Inflammatory macrophage treated with lipopolysaccharide for 1 hour (primary cell): ENCODE data around the gene PTCD3.

ENCODE experiments used
- DNase-seq, 2 donors: peaks; one replicate each; pipeline ENCODE4 v3.0.0-alpha.2; 2020 to 2022

The PTCD3 gene

DNA sequence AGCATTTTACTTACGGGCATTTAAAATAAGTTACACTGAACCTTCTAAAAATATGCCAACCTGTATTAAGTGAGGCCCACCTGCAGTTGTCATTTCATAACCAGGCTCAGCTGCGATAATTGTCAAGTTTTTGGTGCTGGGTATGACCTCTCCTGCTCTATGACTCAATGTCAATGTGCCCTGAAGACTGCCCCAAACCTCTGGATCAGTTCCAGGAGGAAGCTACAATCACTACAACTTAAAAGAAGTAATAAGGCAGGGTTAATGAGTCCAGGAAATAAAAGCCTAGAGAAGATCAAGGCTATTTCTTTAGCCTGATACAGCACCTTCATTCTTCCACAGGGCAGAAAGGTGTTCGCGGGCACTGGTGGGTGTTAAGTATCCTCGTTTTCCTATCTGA, 23.3 kb upstream of the PTCD3 start:
- DNase-seq = peak in 1 of 2 donors; percentile 27

DNA sequence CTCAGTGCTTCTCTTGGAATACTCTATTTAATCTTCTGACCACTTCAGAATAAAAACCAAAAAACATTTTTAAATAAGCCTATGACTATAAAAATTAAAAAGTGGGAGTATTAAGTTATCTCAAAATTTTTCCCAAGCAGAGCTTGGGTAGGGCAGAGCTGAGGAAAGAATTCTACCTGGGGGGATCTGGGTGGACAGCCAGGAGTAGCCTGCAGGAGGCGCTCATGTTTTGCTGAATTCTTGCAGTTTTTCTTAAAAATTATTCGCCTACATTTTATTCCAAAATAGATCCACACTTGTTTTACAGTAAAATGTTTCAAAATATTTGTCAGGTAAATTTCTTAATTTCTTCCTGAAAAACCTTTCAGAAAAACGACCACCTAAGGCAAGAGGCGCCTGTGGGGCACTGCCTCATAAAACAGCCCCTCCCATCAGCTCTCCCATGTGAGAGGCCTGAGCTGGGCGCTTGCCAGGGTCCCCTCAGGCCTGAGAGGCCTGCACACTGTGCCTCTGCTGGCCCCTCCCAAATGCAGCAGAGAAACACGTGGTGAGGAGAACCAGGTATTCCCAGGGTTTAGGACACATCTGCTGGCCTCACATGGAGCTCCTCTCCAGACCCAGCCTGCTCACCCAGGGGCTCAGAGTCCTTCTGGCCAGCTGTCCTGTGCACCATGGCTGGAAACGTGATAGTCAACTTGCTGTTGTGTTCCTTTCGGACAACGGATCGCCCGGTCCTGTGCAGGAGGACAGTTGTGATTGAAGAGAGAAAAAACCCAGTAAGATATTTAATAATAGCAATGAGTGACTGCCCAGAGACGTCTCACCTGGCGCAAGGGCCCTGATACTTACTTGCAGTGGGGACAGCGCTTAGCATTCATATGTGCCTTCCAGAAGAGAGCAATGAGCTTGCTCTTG, 17.8 kb upstream of the PTCD3 start:
- no peak for DNase-seq

DNA sequence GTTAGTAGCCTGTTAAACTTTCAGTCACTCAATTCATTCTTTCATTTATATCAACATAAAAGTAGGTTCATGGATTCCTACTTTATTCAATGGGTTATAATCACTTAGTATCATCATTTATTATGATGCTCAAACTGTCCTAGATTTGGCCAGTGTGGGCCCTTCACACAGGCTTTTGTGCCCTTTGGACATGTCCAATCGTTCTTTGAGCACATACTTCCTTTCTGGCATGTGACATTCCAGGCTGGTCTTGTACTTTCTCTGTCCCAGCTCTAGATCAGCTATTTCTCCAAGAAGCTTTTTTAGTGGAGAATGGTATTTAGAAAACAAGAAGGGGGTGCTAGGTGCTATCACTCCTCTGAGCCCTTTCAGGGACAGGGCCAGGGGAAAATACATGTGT, 11.8 kb upstream of the PTCD3 start:
- DNase-seq = no peak

DNA sequence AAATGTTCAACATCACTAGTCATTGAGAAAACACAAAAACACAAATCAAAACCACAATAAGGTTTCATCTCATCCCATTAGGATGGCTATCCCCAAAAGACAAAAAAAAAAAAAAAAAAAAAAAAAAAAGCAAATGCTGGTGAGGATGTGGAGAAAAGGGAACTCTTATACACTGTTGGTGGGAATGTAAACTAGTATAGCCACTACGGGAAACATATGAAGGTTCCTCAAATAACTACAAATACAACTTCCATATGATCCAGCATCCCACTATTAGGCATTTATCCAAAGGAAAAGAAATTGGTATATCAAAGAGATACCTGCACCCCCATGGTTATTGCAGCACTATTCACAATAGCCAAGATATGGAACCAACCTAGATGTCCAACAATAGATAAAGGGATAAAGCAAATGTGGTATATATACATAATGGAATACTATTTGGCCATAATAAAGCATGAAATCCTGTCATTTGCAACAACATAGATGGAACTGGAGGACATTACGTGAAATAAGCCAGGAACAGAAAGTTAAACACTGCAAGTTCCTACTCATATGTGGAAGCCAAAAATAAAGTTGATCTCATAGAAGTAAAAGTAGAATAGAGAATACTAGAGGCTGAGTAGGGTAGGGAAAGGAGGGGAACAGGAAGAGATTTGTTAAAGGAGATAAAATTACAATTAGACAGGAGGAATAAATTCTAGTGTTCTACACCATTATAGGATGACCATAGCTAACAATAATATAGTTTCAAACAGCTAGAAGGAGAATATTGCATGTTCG, 8.7 kb upstream of the PTCD3 start:
- no peak for DNase-seq

DNA sequence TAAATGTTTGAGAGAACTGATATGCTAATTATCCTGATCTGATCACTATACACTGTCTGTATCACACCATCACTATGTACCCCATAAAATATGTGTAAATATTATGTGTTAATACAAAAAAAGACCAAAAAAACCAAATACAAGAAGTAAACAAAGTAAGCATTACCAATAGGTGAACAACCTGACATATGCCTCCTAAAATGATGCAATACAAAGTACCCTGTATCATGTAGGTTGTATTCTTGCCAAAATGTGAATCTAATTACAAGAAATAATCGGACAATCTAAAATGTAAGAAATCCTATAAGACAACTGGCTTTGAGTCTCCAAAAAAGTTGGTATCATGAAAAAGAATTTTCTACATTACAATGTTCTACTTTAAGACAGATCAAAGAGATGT, 8.1 kb upstream of the PTCD3 start:
- no peak for DNase-seq

DNA sequence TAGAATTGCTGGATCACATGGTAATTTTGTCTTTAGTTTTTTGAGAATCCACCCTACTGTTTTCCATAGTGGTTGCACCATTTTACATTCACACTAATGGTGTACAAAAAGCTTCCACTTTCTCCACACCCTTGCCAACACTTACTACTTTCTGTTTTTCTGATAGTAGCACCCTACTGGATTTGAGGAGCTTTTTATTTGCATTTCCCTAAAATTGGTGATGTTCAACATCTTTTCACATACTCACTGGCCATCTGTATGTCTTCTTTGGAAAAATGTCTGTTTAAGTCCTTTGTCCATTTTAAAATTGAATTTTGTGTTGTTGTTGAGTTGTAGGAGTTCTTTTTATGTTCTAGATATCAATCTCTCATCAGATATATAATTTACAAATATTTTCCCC, 3.9 kb upstream of the PTCD3 start:
- no peak for DNase-seq

DNA sequence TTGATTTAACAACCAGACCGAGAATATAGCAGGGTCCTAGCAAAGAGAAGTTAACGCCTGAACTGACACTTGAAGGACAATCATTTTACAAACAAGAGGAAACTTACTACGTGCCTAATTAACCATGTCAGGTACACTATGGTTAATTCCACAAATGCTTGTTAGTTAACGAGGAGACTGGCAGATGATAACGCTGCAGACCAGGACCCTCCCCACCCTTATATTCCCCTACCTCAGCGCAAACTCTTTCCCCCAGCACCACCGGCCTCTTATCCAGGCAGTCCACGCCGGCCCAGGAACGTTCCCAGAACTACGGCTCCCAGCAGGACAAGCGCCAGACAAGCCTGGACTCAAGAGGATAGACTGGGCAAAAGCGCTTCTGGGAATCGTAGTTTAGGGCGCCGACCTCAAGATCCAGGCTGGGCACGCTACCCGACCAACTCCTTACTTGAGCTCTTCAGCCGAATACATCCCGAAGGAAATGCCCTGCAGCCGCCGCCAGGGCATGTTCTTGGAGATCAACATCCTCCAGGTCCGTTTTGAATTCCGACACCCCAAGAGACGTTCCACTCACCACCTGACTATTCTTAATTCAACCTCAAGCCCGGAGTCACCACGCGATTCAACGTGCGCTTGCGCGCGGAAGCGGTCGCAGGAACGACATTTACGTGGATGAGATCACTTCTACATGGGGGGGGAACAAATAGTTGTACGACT, 625 bp upstream of the PTCD3 start, which contains the start of gene POLR1A:
Gene POLR1A, minus strand, starts transcription at position 635 of the 717 bp plus-strand sequence. Its CDS starts 110 bp downstream, at position 525.
- DNase-seq = peak; percentile 86 to 91

DNA sequence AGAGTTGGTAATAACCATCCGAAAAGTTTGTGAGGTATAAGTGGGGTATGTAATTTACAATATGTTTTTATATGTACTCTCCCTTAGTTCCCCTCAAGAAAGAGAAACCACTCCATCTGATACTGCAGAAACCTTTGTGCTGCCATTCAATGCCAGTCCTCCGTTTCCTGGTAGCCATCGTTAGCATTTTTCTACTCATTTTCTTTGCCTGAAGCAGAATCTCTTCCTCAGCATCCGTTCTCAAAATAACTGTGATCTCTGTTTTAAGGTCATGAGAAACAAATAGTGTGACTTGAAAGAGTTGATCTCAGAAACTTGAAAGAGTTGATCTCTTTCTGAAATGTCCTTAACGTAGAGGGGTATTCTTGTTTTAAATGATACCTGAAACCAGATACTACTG, 996 bp downstream of the PTCD3 start:
- DNase-seq = no peak

DNA sequence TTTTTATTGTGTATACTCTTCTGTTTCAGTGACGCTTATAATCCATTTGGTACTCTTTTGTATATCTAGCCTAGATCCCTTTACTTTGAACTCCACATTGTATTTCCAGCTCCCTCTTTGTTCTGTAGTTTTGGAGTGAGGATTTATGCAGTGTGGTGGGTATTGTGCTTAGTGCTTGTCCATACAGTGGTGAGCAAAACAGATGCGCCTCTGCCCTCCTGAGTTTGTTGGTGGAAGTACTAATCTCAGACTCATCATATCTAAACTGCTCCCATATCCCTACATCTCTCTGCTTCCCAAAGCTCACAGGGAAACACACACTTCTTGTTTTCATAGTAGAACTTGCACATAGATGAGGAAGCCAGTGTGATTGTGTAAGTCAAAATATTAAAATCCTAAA, 12.1 kb downstream of the PTCD3 start:
- no peak for DNase-seq

DNA sequence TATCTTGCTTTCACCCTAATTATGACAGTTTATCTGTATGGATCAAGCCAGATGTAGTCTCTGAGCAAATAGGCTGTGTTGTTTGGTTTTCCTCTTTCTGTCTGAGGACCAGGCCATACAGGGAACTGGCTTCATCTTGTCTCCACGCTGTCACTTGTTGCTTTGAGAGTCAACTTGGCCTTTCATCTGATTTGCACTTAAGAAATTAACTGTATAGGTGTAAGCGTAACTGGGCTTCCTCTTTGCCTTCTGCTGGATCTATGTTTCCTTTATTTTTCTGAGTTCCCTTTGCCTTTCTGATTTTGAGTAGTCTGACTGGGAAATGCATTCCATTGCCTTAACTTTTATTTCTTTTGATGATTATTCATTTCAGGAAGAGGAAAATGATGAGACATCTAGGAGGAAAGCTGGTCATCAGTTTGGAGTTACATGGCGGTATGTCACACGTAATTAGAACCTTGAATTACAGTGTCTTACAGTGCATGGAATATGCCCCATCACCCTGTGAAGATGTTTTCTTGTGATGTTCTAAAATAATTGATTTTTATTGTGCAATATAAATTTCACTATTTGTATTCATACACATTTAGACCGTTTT, 17.4 kb downstream of the PTCD3 start:
- peak in 1 of 2 donors; percentile 47 for DNase-seq

DNA sequence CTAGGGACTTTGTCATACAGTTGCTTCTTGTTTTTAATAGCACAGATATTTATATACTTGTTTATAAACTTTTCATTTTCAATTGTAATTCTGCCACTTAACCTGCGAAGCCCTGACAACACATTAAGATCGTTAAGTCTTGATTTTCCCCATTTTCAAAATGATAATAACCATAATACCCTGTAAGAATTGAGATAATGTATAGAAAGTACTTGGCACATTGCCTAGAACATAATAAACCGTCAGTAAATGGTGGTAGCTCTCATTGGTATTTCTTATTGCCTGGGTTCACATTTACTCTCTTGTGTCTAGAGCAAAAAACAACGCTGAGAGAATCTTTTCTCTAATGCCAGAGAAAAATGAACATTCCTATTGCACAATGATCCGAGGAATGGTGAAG, 18.6 kb downstream of the PTCD3 start:
- DNase-seq = no peak

DNA sequence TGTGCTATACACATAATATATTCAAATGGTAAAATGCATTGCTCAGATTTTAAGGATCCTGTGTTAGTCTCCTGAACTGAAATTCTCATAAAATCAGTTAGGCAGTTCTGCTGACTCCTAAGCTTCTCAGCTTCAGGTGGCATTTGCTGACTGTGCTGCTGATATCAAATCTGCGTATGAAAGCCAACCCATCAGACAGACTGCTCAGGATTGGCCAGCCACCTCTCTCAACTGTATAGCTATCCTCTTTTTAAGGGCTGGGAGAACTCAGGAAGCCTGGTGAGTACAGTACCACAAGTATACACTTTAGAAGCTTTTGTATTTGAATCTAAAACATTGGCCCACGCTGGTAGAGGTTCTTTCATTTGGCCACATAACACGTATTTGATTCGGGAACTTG, 28.7 kb downstream of the PTCD3 start:
- no peak for DNase-seq

DNA sequence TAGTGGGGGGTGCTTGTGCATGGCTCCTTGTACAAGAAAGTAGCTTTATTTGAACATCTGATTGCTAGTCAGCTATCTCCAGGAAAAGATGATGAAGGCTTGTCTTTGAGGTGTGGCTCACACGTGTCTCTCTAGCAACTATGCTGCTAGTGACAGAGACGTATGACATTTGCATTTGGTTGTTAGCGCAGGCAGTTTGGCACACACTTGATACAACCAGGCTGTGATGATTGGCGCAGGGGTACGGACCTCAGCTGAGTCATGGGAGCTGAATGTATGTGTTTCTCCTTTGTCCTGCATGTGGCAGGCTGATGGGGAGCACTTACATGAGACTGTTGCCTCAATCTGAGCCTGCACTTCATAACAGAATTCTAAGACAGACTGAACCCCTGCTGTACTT, 29.6 kb downstream of the PTCD3 start:
- DNase-seq = no peak

DNA sequence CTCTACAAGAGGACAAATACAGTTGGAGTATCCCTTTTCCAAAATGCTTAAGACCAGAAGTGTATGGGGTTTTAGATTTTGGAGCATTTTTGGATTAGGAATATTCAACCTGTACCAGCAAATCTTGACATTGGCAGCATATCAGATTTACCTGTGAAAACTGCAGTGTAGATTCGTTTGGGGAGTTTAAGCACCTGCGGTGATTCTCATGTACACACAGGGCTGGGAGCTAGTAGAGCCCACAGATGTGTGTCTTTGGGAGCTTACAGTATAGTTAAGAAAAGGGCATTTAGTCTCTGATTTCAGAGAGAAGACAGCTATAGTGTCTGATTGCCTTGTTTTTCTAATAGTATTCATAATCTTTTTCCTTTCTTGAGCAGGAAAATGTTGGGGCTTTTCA, 30.1 kb downstream of the PTCD3 start:
- no peak for DNase-seq

DNA sequence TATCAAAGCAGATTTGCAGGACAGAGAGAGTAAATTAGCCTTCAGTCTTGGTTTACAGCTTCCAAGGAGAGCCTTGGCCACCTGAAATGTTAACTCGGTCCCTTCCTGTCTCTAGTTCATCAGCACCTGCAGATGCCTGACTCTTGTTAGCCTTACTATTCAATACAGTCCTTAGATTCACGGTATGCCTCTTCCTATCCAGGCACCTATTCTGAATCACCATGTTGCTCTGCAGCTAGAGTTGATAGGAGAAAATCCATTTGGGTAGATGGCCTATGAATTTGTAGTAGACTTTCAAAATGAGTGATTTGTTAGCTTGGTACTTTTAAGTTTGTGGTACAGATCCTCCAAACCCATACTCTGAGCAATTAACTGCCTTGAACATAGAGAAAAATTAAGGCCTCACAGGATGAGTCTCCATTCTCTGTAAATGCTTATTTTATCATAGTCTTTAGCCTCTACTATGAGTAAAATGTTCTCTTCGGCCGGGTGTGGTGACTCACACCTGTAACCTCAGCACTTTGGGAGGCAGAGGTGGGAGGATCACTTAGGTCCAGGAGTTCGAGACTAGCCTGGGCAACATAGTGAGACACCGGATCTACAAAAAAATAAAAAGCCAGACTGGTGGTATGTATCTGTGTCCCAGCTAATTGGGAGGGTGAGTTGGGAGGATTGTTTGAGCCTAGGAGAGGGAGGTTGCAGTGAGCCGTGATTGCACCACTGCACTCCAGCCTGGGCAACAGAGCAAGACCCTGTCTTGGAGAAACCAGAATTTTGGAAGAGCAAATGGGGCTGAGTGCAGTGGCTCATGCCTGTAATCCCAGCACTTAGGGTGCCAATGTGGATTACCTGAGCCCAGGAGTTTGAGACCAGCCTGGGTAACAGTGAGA, 32.9 kb downstream of the PTCD3 start:
- DNase-seq = no peak

DNA sequence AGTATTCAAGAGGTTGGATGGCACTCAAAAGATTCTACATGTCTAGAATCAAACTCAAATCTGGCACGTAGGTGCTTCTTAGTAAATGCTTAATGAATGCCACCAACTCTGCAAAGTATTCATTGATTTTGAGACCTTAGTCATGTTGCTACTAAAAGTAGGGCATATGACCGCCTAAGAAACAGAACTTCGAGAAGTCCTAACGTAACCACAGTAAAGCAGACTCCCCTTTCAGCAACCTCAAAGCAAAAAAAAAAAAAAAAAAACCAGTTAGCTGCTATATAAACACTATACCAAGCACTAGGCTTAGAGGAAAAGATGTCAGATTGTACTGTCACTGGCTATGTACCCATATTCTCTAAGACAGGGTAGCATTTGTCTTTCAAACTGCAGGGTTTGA, 33.9 kb downstream of the PTCD3 start:
- DNase-seq = no peak

DNA sequence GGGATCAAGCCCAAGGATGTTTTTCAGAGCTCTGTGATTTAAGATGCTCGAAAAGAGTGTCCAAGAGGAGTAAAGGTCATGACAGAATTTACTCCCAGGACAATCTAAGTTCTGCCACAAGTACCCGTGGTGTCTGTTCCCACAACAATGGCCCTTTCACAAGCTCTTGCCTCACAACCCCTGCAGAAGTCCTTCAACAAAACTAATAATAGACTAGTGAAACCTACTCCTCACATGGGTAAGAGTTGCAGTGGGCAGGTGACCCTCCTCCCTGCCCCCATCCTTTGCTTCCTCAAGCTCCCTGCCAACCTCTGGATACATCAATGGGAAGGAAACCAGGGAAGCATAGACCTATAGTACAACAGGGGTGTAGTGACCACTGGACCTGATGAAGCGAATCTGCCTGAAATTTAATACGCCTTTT, 34.9 kb downstream of the PTCD3 start:
- DNase-seq = peak in 1 of 2 donors; percentile 32

DNA sequence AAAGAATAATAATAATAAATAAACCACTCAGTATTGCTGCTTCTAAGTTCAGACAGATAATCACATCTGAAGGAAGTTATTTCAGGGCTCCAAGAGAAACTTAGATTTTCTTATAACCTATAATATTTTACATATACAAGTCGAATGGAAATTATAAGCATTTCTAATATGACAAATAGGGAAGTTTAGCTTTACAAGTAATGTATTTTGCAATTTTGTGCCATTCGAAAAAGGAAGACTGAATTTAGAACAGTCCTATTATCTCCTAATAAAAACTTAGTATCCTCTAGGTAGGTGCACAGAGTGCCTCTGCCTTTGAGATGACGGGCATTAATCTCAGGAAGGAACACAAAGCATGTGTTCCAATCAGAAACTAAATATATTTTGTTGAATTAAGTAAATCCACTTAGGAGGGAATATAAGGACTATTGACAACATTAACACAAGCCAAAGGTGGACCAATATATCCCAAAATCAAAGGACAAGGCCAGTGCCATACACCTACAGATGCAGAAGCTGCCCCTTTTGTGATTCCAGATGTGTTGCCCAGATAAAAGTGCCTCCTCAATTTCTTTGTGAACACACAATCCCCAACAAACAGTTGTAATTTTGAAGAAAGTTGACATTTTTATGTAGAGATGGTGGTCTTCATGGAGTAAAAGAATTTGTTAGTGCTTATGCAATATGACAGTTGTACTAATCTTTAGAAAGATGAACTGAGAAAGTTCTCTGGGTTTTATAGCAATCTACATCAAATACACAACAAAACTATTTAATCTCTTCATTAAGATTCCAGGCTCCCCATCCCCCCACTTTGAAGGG, 36.6 kb downstream of the PTCD3 start:
- DNase-seq = peak; percentile 21 to 34

DNA sequence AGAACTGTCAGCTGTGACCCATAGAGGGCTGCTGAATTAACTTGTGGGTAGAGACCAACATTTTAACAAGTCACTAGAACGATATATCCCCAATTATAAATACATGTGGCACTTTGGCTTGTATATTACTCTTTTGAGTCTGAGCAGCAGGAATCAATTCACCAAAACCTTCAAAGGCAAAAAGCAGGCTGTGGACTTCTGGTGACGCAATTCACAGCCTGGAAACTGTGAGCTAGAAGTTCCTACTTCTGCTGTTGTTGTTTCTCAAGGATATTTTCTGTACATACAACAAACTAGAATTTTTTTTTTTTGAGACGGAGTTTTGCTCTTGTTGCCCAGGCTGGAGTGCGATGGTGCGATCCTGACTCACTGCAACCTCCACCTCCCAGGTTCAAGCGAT, 37.3 kb downstream of the PTCD3 start:
- peak; percentile 26 to 53 for DNase-seq

DNA sequence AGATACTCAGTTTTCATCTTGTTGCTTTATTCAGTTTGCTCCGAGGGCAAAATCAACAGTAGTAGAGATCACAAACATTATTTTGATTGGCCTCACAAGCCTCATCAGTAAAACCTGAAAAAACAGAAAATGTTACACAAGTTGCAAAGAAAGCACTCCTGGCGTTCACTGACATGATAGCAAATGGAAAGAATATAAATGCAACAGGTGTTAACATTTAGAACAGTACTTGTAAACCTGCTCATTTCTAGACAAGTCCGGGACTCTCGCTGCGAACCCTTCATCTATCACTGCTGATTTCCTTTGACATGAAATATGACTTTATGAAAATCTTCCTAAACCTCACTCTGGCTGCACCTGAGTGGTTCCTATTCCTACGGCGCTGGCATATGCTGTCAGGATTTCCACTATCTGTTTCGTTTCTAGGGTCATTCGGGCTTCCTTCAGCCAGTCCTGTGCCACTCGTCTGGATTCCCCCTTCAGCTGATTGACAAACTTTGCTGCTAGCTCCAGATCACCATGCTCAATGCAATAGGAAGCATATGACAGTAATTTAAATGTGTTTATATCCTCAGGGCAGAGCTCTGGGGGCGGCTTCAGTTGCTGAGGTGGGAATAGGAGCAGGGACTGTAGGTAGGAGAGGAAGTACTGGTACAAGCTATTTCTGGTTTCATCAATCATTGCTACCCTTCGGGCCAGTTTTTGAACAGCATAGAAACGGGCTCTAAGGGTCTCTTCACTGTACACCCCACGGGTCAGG, 38.1 kb downstream of the PTCD3 start:
- DNase-seq = no peak
